Esophagus (tissue), 2 donors: ENCODE data around the gene CCNG2. TPM values are rescaled to one million over a fixed set of nuclear protein-coding genes. Genes with fewer than 3 reads are reported as not detected.
A peak's percentile ranks its signal among the peaks of the same experiment; 100 is the strongest.

Experiments used
- H3K27ac ChIP-seq, 2 donors: one replicate each; pipeline ENCODE4 v1.5.1; 2013; ENCODE audit warnings: low read depth in 2 of 2, mild to moderate bottlenecking in 2 of 2, inconsistent platforms in 1 of 2, low read length in 1 of 2, moderate library complexity in 1 of 2
- H3K27me3 ChIP-seq, 2 donors: one replicate each; pipeline ENCODE4 v1.6.1; 2013; ENCODE audit warnings: low read length in 2 of 2, control low read depth in 1 of 2, mild to moderate bottlenecking in 1 of 2; ENCODE audit not compliant: insufficient read depth in 2 of 2, control insufficient read depth in 1 of 2
- H3K36me3 ChIP-seq, 2 donors: one replicate each; pipeline ENCODE4 v1.6.1; 2013; ENCODE audit warnings: low read length in 1 of 2; ENCODE audit not compliant: control insufficient read depth in 2 of 2, insufficient read depth in 2 of 2
- H3K4me1 ChIP-seq, 2 donors: one replicate each; pipeline ENCODE4 v1.6.1; 2013; ENCODE audit warnings: low read length in 1 of 2; ENCODE audit not compliant: control insufficient read depth in 2 of 2, insufficient read depth in 2 of 2
- H3K4me3 ChIP-seq, 2 donors: one replicate each; pipeline ENCODE4 v1.5.1; 2013; ENCODE audit warnings: low read length in 2 of 2, mild to moderate bottlenecking in 2 of 2, low read depth in 1 of 2, moderate library complexity in 1 of 2
- H3K9me3 ChIP-seq, 2 donors: one replicate each; pipeline ENCODE4 v1.6.1; 2013; ENCODE audit warnings: mild to moderate bottlenecking in 2 of 2, low read depth in 1 of 2, low read length in 1 of 2, moderate library complexity in 1 of 2; ENCODE audit not compliant: control insufficient read depth in 2 of 2, insufficient read depth in 1 of 2
- WGBS, 2 donors: extraction: QIAGEN DNeasy Blood & Tissue Kit; methylation state at CpG; one replicate each; pipeline ENCODE4 v1.1.7; 2013; 5-methylcytosine and 5-hydroxymethylcytosine counted together
- polyA plus RNA-seq, 2 donors: library from polyadenylated mRNA; stranded (reverse); fragments of 200-250 nt; gene quantifications; one replicate each; pipeline ENCODE4 v1.2.3, GENCODE V29; 2013
- donor health status: healthy with polysubstance abuse.
- donor health status: Bipolar disorder and iron deficiency.

Gene CCNG2
- polyA plus RNA-seq, 2 donors: 64.9 to 134 TPM

- Histone ChIP-seq H3K36me3 (no peaks in the 10 kb centered on the region), H3K4me1 (peaks cover 0 to 4% of the 10 kb centered on the region in 2 donors), H3K27ac (no peak overlapping the region), H3K27me3 (no peaks in the 10 kb centered on the region), H3K4me3 (no peak overlapping the region), H3K9me3 (no peaks in the 10 kb centered on the region)
- WGBS, 2 donors: 67 to 76% methylated on average over 1 of the region's 1 CpG
Observed at GRCh38 chr4:77194989-77195388, 38.0 kb downstream of the CCNG2 start.

- Histone ChIP-seq H3K4me3 (no peak overlapping the region), H3K9me3 (no peaks in the 10 kb centered on the region), H3K4me1 (peaks cover 0 to 4% of the 10 kb centered on the region in 2 donors), H3K27ac (peak overlapping the region; percentile 19 to 76), H3K36me3 (no peaks in the 10 kb centered on the region), H3K27me3 (no peaks in the 10 kb centered on the region)
- WGBS, 2 donors: 65 to 79% methylated on average over 4 of the region's 4 CpGs
Observed at GRCh38 chr4:77196866-77197265, 39.9 kb downstream of the CCNG2 start.

- Histone ChIP-seq H3K9me3 (no peaks in the 10 kb centered on the region), H3K27me3 (no peaks in the 10 kb centered on the region), H3K4me1 (peaks cover 0 to 4% of the 10 kb centered on the region in 2 donors), H3K4me3 (no peak overlapping the region), H3K36me3 (no peaks in the 10 kb centered on the region), H3K27ac (peak overlapping the region; percentile 38 to 76)
- 71% methylated on average over 5 of the region's 5 CpGs for WGBS, 2 donors
Observed at GRCh38 chr4:77197361-77197760, 40.4 kb downstream of the CCNG2 start.

DNA sequence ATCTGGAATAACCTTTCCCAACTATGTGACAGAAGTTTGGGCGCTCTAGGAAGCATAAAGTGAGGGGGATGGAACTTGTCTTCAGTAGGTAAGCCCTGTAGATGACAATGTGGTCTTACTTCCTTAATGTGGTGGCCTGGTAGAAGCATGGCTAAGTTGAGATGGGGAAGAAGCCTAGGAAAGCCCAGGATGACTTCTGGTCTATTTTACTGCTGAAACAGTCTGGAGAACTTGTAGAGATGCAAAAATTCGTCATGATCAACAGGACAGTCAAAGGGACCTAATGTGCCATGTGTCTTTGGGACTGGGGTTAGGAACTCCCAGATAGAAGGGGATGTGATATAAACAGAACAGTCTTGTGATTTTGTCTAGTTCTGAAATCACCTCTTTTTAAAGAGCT is 40.8 kb downstream of the CCNG2 start:
- Histone ChIP-seq H3K9me3 (no peaks in the 10 kb centered on the region), H3K27ac (peak overlapping the region; percentile 38 to 76), H3K4me3 (no peak overlapping the region), H3K4me1 (peaks cover 0 to 4% of the 10 kb centered on the region in 2 donors), H3K36me3 (no peaks in the 10 kb centered on the region), H3K27me3 (no peaks in the 10 kb centered on the region)
- 78 to 86% methylated on average over 2 of the region's 2 CpGs for WGBS, 2 donors

DNA sequence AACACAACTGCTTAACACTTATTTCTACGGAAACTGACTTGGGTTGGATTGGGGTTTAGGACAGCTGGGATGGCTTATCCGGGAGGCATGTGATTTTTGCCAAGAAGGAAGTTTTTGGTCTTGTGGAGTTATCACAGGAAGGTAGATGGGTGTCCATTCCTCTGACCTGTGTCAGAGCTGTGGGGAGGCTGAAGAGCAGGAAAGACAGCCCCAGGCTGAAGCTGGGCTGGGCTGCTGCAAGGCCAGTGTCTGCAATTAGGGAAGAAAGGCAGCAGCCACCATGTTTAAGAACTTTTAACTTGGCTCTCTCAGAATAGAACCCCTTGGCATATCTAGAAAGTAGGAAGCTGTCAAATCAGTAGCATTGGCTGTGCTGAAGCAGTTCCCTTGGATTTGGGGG is 42.3 kb downstream of the CCNG2 start:
- WGBS, 2 donors: 80 to 88% methylated on average over 2 of the region's 2 CpGs
- no peaks in the 10 kb centered on the region for H3K9me3 ChIP-seq
- H3K27me3 ChIP-seq: no peaks in the 10 kb centered on the region
- peaks cover 0 to 4% of the 10 kb centered on the region in 2 donors for H3K4me1 ChIP-seq
- H3K4me3 ChIP-seq: no peak overlapping the region
- H3K36me3 ChIP-seq: no peaks in the 10 kb centered on the region
- H3K27ac ChIP-seq: peak overlapping the region in 1 of 2 donors; percentile 3

DNA sequence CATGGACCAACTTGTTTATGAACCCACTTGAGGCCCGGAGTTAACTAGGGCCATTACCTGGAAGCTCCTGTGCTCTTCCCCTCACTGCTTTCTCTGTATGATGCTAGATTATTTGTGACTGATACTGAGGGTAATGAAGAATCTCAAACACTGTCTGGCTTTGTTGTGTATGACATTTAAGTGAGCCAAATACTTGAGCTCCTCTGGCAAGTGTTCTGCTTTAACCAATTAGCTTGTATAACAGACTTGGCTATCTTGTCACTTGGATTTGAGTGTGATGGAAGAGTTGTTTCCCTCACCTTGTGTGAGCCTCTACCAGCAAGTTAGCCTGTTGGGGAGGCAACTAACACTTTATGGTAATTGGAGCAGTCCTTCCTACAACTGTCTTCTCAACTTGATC is 42.7 kb downstream of the CCNG2 start:
- Histone ChIP-seq H3K27ac (peak overlapping the region in 1 of 2 donors; percentile 3), H3K4me1 (peaks cover 0 to 4% of the 10 kb centered on the region in 2 donors), H3K4me3 (no peak overlapping the region), H3K27me3 (no peaks in the 10 kb centered on the region), H3K36me3 (no peaks in the 10 kb centered on the region), H3K9me3 (no peaks in the 10 kb centered on the region)
- 86 to 100% methylated on average over 1 of the region's 1 CpG for WGBS, 2 donors

- H3K4me3 ChIP-seq: no peak overlapping the region
- H3K4me1 ChIP-seq: peaks cover 0 to 4% of the 10 kb centered on the region in 2 donors
- WGBS, 2 donors: 50 to 73% methylated on average over 1 of the region's 1 CpG
- H3K36me3 ChIP-seq: no peaks in the 10 kb centered on the region
- peak overlapping the region in 1 of 2 donors; percentile 5 for H3K27ac ChIP-seq
- no peaks in the 10 kb centered on the region for H3K9me3 ChIP-seq
- no peaks in the 10 kb centered on the region for H3K27me3 ChIP-seq
Observed at GRCh38 chr4:77201343-77201742, 44.3 kb downstream of the CCNG2 start.

GRCh38 chr4:77201857-77202256 is 44.9 kb downstream of the CCNG2 start:
- Histone ChIP-seq H3K27ac (peak overlapping the region; percentile 5 to 40), H3K4me3 (no peak overlapping the region), H3K9me3 (no peaks in the 10 kb centered on the region), H3K27me3 (no peaks in the 10 kb centered on the region), H3K36me3 (no peaks in the 10 kb centered on the region), H3K4me1 (peaks cover 0 to 2% of the 10 kb centered on the region in 2 donors)
- 66 to 67% methylated on average over 3 of the region's 3 CpGs for WGBS, 2 donors

DNA sequence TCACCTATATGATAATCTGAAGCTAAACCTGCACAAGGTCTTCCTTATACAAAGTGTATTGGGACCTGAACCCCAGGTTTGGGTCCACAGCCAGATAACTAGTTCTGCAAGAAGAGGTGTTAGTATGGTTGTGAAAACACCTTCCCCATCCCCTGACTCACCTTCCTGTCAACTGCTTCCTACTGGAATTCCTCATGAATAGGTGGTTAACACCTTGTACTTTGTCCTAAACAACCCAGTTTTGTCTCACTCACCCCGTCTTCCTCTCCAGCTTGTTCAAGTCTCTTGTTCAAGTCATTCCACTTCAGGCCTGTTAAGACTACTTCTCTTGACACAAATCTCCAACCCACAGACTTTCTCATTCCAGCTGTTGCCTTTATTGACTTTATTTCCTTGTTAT is 45.5 kb downstream of the CCNG2 start:
- WGBS, 2 donors: 46 to 71% methylated on average over 1 of the region's 1 CpG
- Histone ChIP-seq H3K4me1 (no peaks in the 10 kb centered on the region), H3K9me3 (no peaks in the 10 kb centered on the region), H3K27ac (peak overlapping the region; percentile 3 to 4), H3K27me3 (no peaks in the 10 kb centered on the region), H3K4me3 (no peak overlapping the region), H3K36me3 (no peaks in the 10 kb centered on the region)

DNA sequence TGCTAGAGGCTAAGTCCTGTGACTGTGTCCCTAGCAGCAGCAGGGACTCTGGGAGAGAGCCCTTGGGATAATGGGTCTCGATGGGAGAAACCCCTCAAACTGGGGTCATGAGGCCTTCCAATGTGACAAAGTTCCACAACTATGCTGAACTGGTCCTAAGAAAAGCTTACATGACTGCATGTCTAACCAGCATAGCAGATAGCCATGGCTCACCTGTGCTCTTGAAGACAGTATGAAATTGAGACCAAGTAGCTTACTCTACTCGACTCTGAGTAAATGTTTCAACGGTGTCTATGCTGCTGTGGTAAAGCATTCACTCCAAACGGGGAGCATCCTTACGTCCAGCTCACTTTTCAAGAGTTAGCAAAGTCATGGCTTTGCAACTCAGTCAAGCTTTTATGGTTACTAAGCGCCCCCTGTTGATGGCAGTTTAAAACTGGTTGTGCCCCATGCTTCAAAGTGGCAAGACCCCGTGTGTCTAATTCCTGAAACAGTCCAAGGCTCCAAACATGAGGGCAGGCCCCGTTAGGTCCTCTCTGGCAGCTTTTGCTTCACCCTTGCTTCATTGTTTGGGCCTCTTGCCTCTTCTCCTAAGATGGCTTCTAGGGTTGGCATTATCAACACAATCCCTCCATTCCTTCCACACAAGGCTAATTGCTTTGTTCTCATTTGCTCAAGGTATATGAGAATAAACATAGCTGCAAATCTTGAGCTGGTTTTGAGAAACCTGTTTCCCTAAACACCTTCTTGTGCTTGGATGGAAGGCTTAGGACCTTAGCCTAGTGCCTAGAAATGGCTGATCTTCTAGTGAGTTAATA is 46.6 kb downstream of the CCNG2 start:
- Histone ChIP-seq H3K27ac (peak overlapping the region; percentile 3 to 77), H3K4me1 (no peaks in the 10 kb centered on the region), H3K36me3 (no peaks in the 10 kb centered on the region), H3K4me3 (no peak overlapping the region), H3K9me3 (no peaks in the 10 kb centered on the region), H3K27me3 (no peaks in the 10 kb centered on the region)
- 13 to 16% methylated on average over 8 of the region's 8 CpGs for WGBS, 2 donors
